Keratinocyte (primary cell): ENCODE data around the gene FILIP1. TPM values are rescaled to one million over a fixed set of nuclear protein-coding genes. Genes with fewer than 3 reads are reported as not detected.

Experiments used
- DNase-seq: peaks from one replicate; pipeline ENCODE4 v3.0.0-alpha.2; 2011; ENCODE audit warnings: low read depth, missing footprints, low spot score
- FAIRE-seq: peaks from 2 replicates; lab custom pipeline; 2011; peaks lifted over from hg19 to GRCh38; lab: Jason Lieb, UNC
- H2AFZ ChIP-seq: 2 replicates; pipeline ENCODE4 v1.6.0; 2012; ENCODE audit warnings: low read length, control low read depth, inconsistent platforms; ENCODE audit not compliant: control insufficient read depth
- H3K27ac ChIP-seq: 2 replicates; pipeline ENCODE4 v1.5.1; 2011; ENCODE audit warnings: low read length; ENCODE audit not compliant: control insufficient read depth, insufficient read depth
- H3K27me3 ChIP-seq: 3 replicates; pipeline ENCODE4 v1.6.0; 2011; ENCODE audit warnings: low read length; ENCODE audit not compliant: control insufficient read depth, insufficient read depth; ENCODE audit errors: extremely low read depth
- H3K36me3 ChIP-seq, 2 experiments: 2 replicates in 1 of 2; 3 replicates in 1 of 2; pipeline ENCODE4 v1.5.1; 2011; ENCODE audit warnings: low read length in 2 of 2, mild to moderate bottlenecking in 1 of 2; ENCODE audit not compliant: control insufficient read depth in 2 of 2, insufficient read depth in 2 of 2; ENCODE audit errors: extremely low read depth in 1 of 2
- H3K4me1 ChIP-seq: 3 replicates; pipeline ENCODE4 v1.5.1; 2011; ENCODE audit warnings: low read length; ENCODE audit not compliant: control insufficient read depth, insufficient read depth; ENCODE audit errors: extremely low read depth
- H3K4me2 ChIP-seq: 3 replicates; pipeline ENCODE4 v1.6.0; 2011; ENCODE audit warnings: low read depth, low read length; ENCODE audit not compliant: control insufficient read depth, insufficient read depth; ENCODE audit errors: extremely low read depth
- H3K4me3 ChIP-seq, 3 experiments: fragments of 200-600 bp in 1 of 3; sonication (generic) in 1 of 3; 2 replicates in 2 of 3; 3 replicates in 1 of 3; pipeline ENCODE4 v1.5.1; 2011 to 2016; ENCODE audit warnings: low read length in 3 of 3, mild to moderate bottlenecking in 3 of 3, control low read depth in 2 of 3, inconsistent platforms in 1 of 3, low read depth in 1 of 3, mixed read lengths in 1 of 3, mixed run types in 1 of 3, moderate library complexity in 1 of 3; ENCODE audit not compliant: control insufficient read depth in 2 of 3, insufficient read depth in 2 of 3; ENCODE audit errors: extremely low read depth in 1 of 3
- H3K79me2 ChIP-seq: 2 replicates; pipeline ENCODE4 v1.6.0; 2012; ENCODE audit warnings: low read length; ENCODE audit not compliant: control insufficient read depth, insufficient read depth
- H3K9ac ChIP-seq: 3 replicates; pipeline ENCODE4 v1.6.0; 2011; ENCODE audit warnings: low read length; ENCODE audit not compliant: control insufficient read depth, insufficient read depth; ENCODE audit errors: extremely low read depth
- H3K9me1 ChIP-seq: 3 replicates; pipeline ENCODE4 v1.6.0; 2011; ENCODE audit warnings: low read length; ENCODE audit not compliant: control insufficient read depth, insufficient read depth; ENCODE audit errors: extremely low read depth
- H3K9me3 ChIP-seq: 2 replicates; pipeline ENCODE4 v1.5.1; 2012; ENCODE audit warnings: low read depth, low read length; ENCODE audit not compliant: control insufficient read depth
- H4K20me1 ChIP-seq: 3 replicates; pipeline ENCODE4 v1.6.0; 2011; ENCODE audit warnings: low read length; ENCODE audit not compliant: control insufficient read depth, insufficient read depth; ENCODE audit errors: extremely low read depth
- EZH2 ChIP-seq: IDR thresholded peaks from one replicate; pipeline ENCODE4 v1.6.1; 2012; ENCODE audit warnings: inconsistent platforms, mild to moderate bottlenecking, low read length, moderate library complexity
- dilution Hi-C: fragments of 300-500 bp; cut with MboI; formaldehyde crosslinking; loops from one replicate; pipeline ENCODE4 v1.7.0; 2020; ENCODE audit warnings: low sequenced_read_pairs; ENCODE audit not compliant: extremely low pct_ligation_motif_present
- polyA plus RNA-seq, 5 experiments: library from polyadenylated mRNA; depleted of rRNA in 3 of 5; stranded (reverse) in 3 of 5; stranded (forward) in 1 of 5; unstranded in 1 of 5; fragments of >200 nt; gene quantifications; 1 replicate in 1 of 5; 2 replicates in 3 of 5; 3 replicates in 1 of 5; pipeline versions ENCODE4 v1.2.1 to v1.2.3, GENCODE V29; 2011 to 2012; ENCODE audit warnings: missing spikeins in 2 of 5, low read depth in 1 of 5, low replicate concordance in 1 of 5
- TF ChIP-seq, protein P1 (sequence below), 3 experiments: IDR thresholded peaks in 1 of 3; conservative IDR thresholded peaks in 1 of 3; optimal IDR thresholded peaks in 1 of 3; 2 replicates in 2 of 3; 3 replicates in 1 of 3; pipeline versions ENCODE3 to v1.5.1; 2011; ENCODE audit warnings: low read length in 3 of 3, mild to moderate bottlenecking in 3 of 3, moderate library complexity in 2 of 3, control low read depth in 1 of 3, inconsistent platforms in 1 of 3; ENCODE audit not compliant: insufficient read depth in 2 of 3; ENCODE audit errors: extremely low read depth in 1 of 3

FILIP1 gene
- polyA plus RNA-seq, 1 donor (not counting 4 experiments of a cell fraction or from before 2014, with no cell fraction given) = 0.01 TPM

- H3K4me3 ChIP-seq = peak overlapping the region in 1 of 3 experiments; percentile 6
- DNase-seq (no peak), FAIRE-seq (peak; percentile 34)
- H2AFZ ChIP-seq = no peak overlapping the region
- H3K36me3 ChIP-seq = peaks cover 3 to 14% of the 10 kb centered on the region in 2 experiments
- H3K9ac ChIP-seq = no peak overlapping the region
- no peaks in the 10 kb centered on the region for H3K9me1 ChIP-seq
- H3K27me3 ChIP-seq = no peaks in the 10 kb centered on the region
- H3K9me3 ChIP-seq = peaks cover 7% of the 10 kb centered on the region
- dilution Hi-C loops = no loop called here
- TF ChIP-seq EZH2 = no peak
- TF ChIP-seq, protein P1, sequence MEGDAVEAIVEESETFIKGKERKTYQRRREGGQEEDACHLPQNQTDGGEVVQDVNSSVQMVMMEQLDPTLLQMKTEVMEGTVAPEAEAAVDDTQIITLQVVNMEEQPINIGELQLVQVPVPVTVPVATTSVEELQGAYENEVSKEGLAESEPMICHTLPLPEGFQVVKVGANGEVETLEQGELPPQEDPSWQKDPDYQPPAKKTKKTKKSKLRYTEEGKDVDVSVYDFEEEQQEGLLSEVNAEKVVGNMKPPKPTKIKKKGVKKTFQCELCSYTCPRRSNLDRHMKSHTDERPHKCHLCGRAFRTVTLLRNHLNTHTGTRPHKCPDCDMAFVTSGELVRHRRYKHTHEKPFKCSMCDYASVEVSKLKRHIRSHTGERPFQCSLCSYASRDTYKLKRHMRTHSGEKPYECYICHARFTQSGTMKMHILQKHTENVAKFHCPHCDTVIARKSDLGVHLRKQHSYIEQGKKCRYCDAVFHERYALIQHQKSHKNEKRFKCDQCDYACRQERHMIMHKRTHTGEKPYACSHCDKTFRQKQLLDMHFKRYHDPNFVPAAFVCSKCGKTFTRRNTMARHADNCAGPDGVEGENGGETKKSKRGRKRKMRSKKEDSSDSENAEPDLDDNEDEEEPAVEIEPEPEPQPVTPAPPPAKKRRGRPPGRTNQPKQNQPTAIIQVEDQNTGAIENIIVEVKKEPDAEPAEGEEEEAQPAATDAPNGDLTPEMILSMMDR (optimal IDR thresholded peaks at IDR 0.05 in 1 of 3, IDR thresholded peaks at IDR 0.05 in 1 of 3, conservative IDR thresholded peaks at IDR 0.05 in 1 of 3; ENCODE audit: extremely low read depth in 1 of 3, insufficient read depth in 2 of 3, low read length in 3 of 3) = no peak
- peak overlapping the region; percentile 30 for H3K4me2 ChIP-seq
- no peaks in the 10 kb centered on the region for H4K20me1 ChIP-seq
- peaks cover 73% of the 10 kb centered on the region for H3K79me2 ChIP-seq
- H3K27ac ChIP-seq = no peak overlapping the region
- peaks cover 18% of the 10 kb centered on the region for H3K4me1 ChIP-seq
Measured at GRCh38 chr6:75272145-75272840, 221.3 kb downstream of the FILIP1 start.

DNA sequence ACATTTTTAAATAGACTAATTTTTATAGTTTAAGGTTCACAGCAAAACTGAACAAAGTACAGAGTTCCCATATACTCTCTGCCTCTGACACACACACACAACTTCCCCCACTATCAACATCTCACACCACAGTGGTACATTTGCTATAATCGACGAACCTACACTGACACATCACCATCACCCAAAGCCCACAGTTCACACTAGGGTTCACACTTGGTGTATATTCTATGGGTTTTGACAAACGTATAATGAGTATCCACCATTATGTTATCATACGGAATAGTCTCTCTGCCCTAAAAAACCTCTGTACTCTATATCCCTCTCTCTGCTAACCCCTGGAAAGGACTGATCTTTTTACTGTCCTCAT, 224.6 kb downstream of the FILIP1 start:
- TF ChIP-seq, protein P1 (optimal IDR thresholded peaks at IDR 0.05 in 1 of 3, IDR thresholded peaks at IDR 0.05 in 1 of 3, conservative IDR thresholded peaks at IDR 0.05 in 1 of 3; ENCODE audit: extremely low read depth in 1 of 3, insufficient read depth in 2 of 3, low read length in 3 of 3) = no peak
- TF ChIP-seq EZH2 = no peak
- no peaks in the 10 kb centered on the region for H4K20me1 ChIP-seq
- no peak overlapping the region for H2AFZ ChIP-seq
- H3K4me1 ChIP-seq = peaks cover 10% of the 10 kb centered on the region
- peaks cover 3 to 14% of the 10 kb centered on the region in 2 experiments for H3K36me3 ChIP-seq
- DNase-seq = no peak
- no peak for FAIRE-seq
- H3K79me2 ChIP-seq = peaks cover 61% of the 10 kb centered on the region
- H3K27ac ChIP-seq = no peak overlapping the region
- H3K4me2 ChIP-seq = no peak overlapping the region
- H3K27me3 ChIP-seq = no peaks in the 10 kb centered on the region
- no peak overlapping the region for H3K4me3 ChIP-seq
- dilution Hi-C loops = no loop called here
- H3K9me1 ChIP-seq = no peaks in the 10 kb centered on the region
- H3K9me3 ChIP-seq = peaks cover 7% of the 10 kb centered on the region
- no peak overlapping the region for H3K9ac ChIP-seq
